H54 (cell line): ENCODE measurements around the gene HPGD.

Experiments
- DNase-seq: peaks from one replicate; pipeline ENCODE4 v3.0.0; 2011; ENCODE audit warnings: low spot score, mixed read lengths; ENCODE audit not compliant: insufficient read length
- FAIRE-seq: peaks from 3 replicates; lab custom pipeline; 2011; peaks lifted over from hg19 to GRCh38; lab: Jason Lieb, UNC
- POLR2A ChIP-seq: IDR thresholded peaks from 2 replicates; pipeline ENCODE4 v1.6.1; 2011; ENCODE audit warnings: low read depth, mild to moderate bottlenecking, low read length

The HPGD gene

GRCh38 chr4:174522183-174523024 is at the start of gene HPGD:
Gene HPGD, minus strand, starts transcription at chr4:174522488. Its CDS starts 37 bp downstream, at chr4:174522451.
- peak; percentile 23 for DNase-seq
- no peak for FAIRE-seq
- TF ChIP-seq POLR2A = no peak

DNA sequence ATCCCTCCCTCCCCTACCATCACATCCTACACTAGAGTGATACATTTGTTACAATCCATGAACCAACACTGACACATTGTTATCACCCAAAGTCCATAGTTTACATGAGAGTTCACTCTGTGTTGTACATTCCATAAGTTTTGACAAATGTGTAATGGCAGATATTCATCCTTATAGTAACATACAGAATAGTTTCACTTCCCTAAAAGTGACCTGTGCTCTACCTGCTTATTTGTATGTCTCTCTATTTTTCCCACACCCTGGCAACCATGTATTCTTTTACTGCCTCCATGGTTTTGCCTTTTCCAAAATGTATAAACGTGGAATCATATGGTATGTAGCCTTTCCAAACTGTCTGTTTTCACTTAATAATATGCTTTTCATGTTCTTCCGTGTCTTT is 42.2 kb upstream of the HPGD start:
- FAIRE-seq = no peak
- no peak for TF ChIP-seq POLR2A

GRCh38 chr4:174563399-174563798 is 41.1 kb upstream of the HPGD start:
- DNase-seq (no peak), FAIRE-seq (no peak)
- no peak for TF ChIP-seq POLR2A

More for the DNA sequence above, 42.2 kb upstream of the HPGD start:
- DNase-seq = no peak

DNA sequence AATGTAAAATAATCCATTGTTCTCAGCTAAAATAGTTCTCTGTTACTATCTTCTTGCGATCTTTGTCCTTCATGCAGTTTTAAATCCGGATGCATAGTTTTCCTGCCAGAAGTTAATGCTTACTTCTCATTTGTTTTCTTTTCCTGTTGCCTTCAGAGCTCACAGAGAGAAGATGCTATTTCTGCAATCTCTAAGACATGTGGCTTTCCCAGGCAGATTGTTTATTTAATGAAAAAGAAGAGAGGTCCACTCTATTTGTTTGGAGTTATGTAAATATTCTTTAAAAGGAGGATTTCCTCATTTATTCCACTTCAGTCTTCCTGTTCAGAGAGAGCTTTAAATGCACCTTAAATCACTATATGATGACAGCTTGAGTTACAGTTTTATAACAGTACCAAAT is 39.3 kb upstream of the HPGD start:
- no peak for DNase-seq
- FAIRE-seq = no peak
- no peak for TF ChIP-seq POLR2A

- DNase-seq = no peak
- no peak for FAIRE-seq
- no peak for TF ChIP-seq POLR2A
These were observed 37.6 kb upstream of the HPGD start for GRCh38 chr4:174559894-174560293.

DNA sequence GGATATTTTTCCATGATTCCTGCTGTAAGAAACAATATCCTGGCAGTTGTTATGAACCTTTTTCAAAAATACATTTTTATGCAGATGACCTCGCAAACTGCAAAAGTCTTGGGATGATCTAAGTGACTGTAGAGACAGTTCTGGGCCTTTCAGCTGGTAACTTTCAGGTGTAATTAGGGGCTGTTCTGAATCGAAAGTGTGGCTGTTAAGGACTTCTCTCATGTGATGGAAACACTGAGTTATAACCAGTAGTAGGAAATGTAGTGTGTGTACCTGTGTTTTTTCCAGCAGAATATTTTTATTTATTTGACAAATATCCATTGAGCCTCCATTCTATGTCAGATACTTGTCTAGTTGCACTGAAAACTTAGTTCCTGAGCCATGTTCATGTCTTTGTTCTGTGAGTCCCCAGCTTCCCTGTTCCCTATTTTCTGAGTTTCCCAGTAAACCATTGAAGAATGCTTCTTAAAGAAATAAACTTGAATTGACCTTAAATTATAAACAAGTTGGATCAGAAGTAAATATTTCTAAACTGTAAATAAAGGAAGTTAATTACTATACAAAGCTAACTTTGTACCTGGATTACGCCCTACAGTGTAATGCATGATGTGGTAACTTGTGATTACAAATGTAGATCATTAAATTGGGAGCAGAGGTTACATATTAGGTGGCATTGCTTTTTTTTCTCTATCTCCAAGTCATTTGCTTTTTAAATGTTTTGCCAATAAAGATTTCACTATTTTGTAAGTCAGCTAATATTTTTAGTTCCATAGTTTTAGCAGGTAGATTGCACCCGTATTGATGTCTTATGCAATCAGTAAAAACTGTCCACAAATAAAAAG is 33.7 kb upstream of the HPGD start:
- no peak for DNase-seq
- no peak for FAIRE-seq

DNA sequence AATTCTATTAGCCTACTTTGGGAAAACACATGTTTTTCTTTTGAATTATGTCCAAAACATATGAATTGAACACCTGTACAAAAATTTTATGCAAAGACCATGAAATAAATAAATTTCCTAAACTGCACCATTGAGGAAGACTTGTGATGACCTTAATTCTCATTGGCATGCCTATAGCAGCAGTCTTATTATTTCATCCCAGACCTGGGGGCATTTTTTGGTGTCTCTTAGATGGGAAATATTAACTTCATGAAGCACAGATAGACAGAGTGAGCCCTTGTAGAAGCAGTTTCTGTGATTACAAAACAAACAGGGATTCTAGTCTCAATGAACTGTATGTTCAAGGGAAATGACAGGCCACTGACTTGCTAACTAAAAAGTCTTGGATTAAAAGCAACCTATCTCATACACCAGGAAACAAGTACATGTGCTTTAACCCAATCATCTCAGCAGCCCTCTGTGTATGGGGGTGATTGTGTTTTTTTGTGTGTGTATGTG is 32.0 kb upstream of the HPGD start:
- DNase-seq (no peak), FAIRE-seq (no peak)
- no peak for TF ChIP-seq POLR2A

More for the DNA sequence above, 33.7 kb upstream of the HPGD start:
- TF ChIP-seq POLR2A = no peak

DNA sequence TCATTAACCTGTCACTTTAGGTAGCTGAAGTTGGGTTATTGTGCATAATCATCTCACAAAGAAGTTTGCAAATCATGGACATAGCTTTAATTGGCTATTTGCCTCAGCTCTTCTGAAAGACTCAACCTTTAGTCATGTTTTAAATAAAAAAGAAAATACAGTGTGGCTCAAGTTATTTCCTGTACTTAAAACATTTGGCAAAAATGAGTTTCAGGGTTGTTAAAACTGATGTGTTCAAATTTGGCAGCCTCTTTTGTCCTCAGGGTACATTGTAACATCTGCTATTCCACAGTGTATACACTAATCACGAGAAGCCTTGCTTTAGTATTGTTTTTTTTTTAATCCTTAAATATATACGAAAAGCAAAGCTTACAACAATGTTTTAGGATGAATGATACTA is 31.5 kb upstream of the HPGD start:
- TF ChIP-seq POLR2A = no peak
- FAIRE-seq (no peak), DNase-seq (no peak)

GRCh38 chr4:174553031-174553430 is 30.7 kb upstream of the HPGD start:
- FAIRE-seq (no peak), DNase-seq (no peak)
- no peak for TF ChIP-seq POLR2A

GRCh38 chr4:174550541-174550940 is 28.3 kb upstream of the HPGD start:
- TF ChIP-seq POLR2A = no peak
- no peak for FAIRE-seq
- no peak for DNase-seq

GRCh38 chr4:174549721-174550120 is 27.4 kb upstream of the HPGD start:
- no peak for FAIRE-seq
- no peak for TF ChIP-seq POLR2A
- no peak for DNase-seq

DNA sequence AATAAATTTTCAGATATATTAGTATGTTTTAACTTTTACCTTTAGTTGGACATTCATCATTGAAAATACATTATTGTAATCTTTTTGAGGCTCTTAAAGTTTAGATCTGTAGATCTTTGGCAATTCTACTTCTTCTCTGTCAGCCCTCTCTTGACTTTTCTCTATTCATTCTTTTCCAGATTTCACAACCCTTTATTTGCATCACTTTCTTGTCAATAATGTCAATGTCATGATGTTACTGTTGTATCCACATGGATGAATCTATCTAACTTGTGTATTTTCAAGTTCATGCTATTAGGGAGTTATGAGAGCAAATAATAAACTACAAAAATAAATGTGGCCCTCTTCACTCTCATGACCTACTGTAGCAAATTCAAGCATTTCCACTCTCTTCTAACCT is 23.0 kb upstream of the HPGD start:
- FAIRE-seq = no peak
- no peak for DNase-seq
- TF ChIP-seq POLR2A = no peak

- FAIRE-seq (no peak), DNase-seq (no peak)
- TF ChIP-seq POLR2A = no peak
These were observed 22.2 kb upstream of the HPGD start for GRCh38 chr4:174544496-174544895.

- FAIRE-seq (no peak), DNase-seq (no peak)
- no peak for TF ChIP-seq POLR2A
These were observed 17.9 kb upstream of the HPGD start for GRCh38 chr4:174540175-174540574.

DNA sequence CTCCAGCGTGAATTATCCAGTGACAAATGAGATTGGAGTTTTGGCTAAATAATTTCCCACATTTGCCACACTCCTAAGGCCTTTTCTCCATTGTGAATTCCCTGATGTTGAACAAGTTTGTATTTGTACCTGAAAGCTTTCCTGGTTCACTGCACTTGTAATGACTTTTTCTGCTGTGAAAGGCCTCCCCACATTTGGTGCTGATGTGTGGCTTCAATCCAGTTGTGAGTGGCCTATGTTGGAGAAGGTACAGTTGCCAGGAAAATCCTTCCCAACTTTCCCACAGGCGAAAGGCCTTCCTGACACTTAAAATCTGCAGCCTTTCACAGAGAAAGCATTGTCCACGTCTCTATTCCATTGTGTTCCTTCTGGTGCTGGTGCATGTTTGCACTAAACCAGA is 17.3 kb upstream of the HPGD start:
- no peak for FAIRE-seq
- no peak for TF ChIP-seq POLR2A
- no peak for DNase-seq
